IPS DF 6.9 (cell line): ENCODE data around the gene HSD11B1L.
A peak's percentile ranks its signal among the peaks of the same experiment; 100 is the strongest.
"Not testable (repeated sequence)": the region's sequence is repeated elsewhere in the genome, so short reads cannot be mapped to it uniquely, and the experiment has no call there.

Experiments
- DNase-seq: peaks from one replicate; pipeline ENCODE4 v3.0.0-alpha.2; 2013; ENCODE audit warnings: low read depth, low spot score
- H3K27ac ChIP-seq: one replicate; pipeline ENCODE4 v1.5.1; 2013; ENCODE audit warnings: low read length, control low read depth
- H3K27me3 ChIP-seq: 2 replicates; pipeline ENCODE4 v1.6.1; 2013; ENCODE audit warnings: mild to moderate bottlenecking, low read length; ENCODE audit not compliant: control insufficient read depth, insufficient read depth
- H3K36me3 ChIP-seq: 2 replicates; pipeline ENCODE4 v1.6.1; 2013; ENCODE audit warnings: low read length; ENCODE audit not compliant: control insufficient read depth, insufficient read depth
- H3K4me1 ChIP-seq: 2 replicates; pipeline ENCODE4 v1.6.1; 2013; ENCODE audit warnings: low read length; ENCODE audit not compliant: control insufficient read depth, insufficient read depth
- H3K4me3 ChIP-seq: 2 replicates; pipeline ENCODE4 v1.5.1; 2013; ENCODE audit warnings: mild to moderate bottlenecking, low read length
- H3K9me3 ChIP-seq: 2 replicates; pipeline ENCODE4 v1.6.1; 2013; ENCODE audit warnings: low read length, inconsistent platforms; ENCODE audit not compliant: control insufficient read depth, insufficient read depth
- WGBS: extraction: QIAGEN DNeasy Blood & Tissue Kit; methylation state at CpG from one replicate; pipeline ENCODE4 v1.1.7; 2013; ENCODE audit warnings: mixed read lengths, missing lambda C conversion rate; ENCODE audit not compliant: insufficient read length, insufficient coverage; 5-methylcytosine and 5-hydroxymethylcytosine counted together

HSD11B1L gene

GRCh38 chr19:5717215-5717935 lies 36.5 kb downstream of the HSD11B1L start:
- no peak overlapping the region for H3K27ac ChIP-seq
- H3K9me3 ChIP-seq = no peaks in the 10 kb centered on the region
- no CpG with 5 or more reads among the region's 8 CpGs for WGBS
- no peaks in the 10 kb centered on the region for H3K27me3 ChIP-seq
- H3K4me3 ChIP-seq = no peak overlapping the region; the same call in 1 of the 2 replicates
- H3K4me1 ChIP-seq = no peaks in the 10 kb centered on the region
- peaks cover 14% of the 10 kb centered on the region for H3K36me3 ChIP-seq
- DNase-seq = no peak

- peaks cover 8% of the 10 kb centered on the region for H3K36me3 ChIP-seq
- no peak overlapping the region for H3K27ac ChIP-seq
- no peaks in the 10 kb centered on the region for H3K9me3 ChIP-seq
- no CpG with 5 or more reads among the region's 14 CpGs for WGBS
- no peak overlapping the region; the same call in 1 of the 2 replicates for H3K4me3 ChIP-seq
- DNase-seq = no peak
- H3K4me1 ChIP-seq = no peaks in the 10 kb centered on the region
- no peaks in the 10 kb centered on the region for H3K27me3 ChIP-seq
Measured at GRCh38 chr19:5718037-5718578, 37.3 kb downstream of the HSD11B1L start.

DNA sequence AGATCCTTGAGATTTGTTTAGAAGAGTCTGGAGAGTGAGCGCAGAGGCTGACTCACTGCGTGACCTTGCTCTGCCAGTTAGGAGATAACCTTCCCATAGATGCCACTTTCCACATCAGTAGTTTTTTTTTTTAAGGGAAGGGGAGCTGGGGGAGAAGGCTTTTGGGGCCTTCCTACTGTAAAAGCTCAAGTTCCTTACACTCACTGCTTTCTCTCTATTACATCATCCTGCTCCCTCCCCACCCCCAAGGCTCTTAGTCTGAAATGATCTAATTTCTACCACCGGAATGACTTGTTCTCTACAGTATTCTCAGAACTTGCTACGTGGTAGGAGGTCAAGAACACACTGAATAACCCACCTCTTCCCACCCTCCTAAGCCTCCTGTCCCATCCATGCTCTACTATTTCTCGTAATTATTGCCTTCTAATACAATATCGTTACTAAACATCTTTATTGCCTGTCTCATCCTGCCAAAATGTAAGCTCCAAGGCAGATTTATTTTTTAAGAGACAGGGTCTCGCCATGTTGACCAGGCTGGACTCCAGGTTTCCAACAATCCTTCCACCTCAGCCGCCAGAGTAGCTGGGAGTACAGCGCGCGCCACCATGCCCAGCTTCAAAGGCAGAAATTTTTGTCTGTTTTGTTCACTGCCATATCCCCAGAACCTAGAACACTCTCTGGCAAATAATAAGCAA lies 37.9 kb downstream of the HSD11B1L start:
- H3K27me3 ChIP-seq = no peaks in the 10 kb centered on the region
- WGBS = no CpG with 5 or more reads among the region's 11 CpGs
- H3K9me3 ChIP-seq = no peaks in the 10 kb centered on the region
- peak overlapping the region; percentile 50; the same call in 1 of the 2 replicates for H3K4me3 ChIP-seq
- H3K36me3 ChIP-seq = peaks cover 3% of the 10 kb centered on the region; the same call in 1 of the 2 replicates
- DNase-seq = no peak
- no peak overlapping the region for H3K27ac ChIP-seq
- no peaks in the 10 kb centered on the region for H3K4me1 ChIP-seq

DNA sequence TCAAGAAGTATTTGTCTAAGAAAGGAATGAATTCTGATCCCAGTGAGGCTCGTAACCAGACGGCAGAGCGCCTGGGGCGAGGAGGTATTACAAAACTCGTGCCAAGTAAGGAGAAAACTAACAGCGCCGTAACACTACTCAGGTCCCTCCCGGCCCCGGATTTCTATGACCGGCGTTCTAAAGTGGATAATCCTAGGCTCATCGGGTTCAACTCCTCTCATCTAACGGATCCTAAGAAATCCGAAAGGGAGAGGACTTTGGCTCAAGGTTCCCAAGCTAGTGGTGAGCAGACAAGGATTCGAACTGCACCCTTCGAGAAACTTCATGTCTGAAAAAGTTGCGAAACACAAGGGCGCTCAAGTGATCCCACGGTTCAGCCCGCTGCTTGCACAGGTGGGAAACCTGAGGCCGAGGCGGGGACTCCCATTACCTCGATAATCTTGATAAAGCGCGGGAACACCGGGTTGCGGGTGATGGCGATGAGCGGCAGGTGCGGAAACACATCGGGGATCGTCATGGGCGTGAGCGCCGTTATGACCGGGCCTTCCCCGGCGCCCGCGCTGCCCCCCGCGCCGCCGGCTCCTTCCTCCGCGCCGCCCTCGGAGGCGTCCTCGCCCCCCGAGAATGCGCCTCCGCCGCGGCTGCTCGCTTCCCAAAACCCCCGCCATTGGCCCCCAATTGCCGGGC lies 38.6 kb downstream of the HSD11B1L start:
- no CpG with 5 or more reads among the region's 58 CpGs for WGBS
- no peak for DNase-seq
- H3K4me1 ChIP-seq = no peaks in the 10 kb centered on the region

GRCh38 chr19:5719961-5720790 lies 39.3 kb downstream of the HSD11B1L start, which contains the start of the genes CATSPERD and LONP1:
Gene CATSPERD, plus strand, starts transcription at chr19:5720637. Its CDS starts 101 bp downstream, at chr19:5720738.
Gene LONP1, minus strand, starts transcription at chr19:5720146. Its CDS starts 14 bp downstream, at chr19:5720132.
- WGBS = no CpG with 5 or more reads among the region's 90 CpGs
- Histone ChIP-seq H3K27me3 (no peaks in the 10 kb centered on the region), H3K4me1 (no peaks in the 10 kb centered on the region), H3K36me3 (no peaks in the 10 kb centered on the region), H3K4me3 (peak within 1 kb of the TSS; percentile 50), H3K9me3 (no peaks in the 10 kb centered on the region), H3K27ac (no peak within 1 kb of the TSS)
- peak; percentile 98 for DNase-seq

More for the DNA sequence above, 38.6 kb downstream of the HSD11B1L start:
- Histone ChIP-seq H3K9me3 (no peaks in the 10 kb centered on the region), H3K36me3 (no peaks in the 10 kb centered on the region; the same call in 1 of the 2 replicates), H3K27ac (no peak overlapping the region), H3K4me3 (peak overlapping the region; percentile 50), H3K27me3 (no peaks in the 10 kb centered on the region)

- H3K4me3 ChIP-seq = no peak overlapping the region
- no peaks in the 10 kb centered on the region for H3K9me3 ChIP-seq
- H3K4me1 ChIP-seq = no peaks in the 10 kb centered on the region
- H3K27ac ChIP-seq = no peak overlapping the region
- no peaks in the 10 kb centered on the region for H3K36me3 ChIP-seq
- no CpG with 5 or more reads among the region's 4 CpGs for WGBS
- no peaks in the 10 kb centered on the region for H3K27me3 ChIP-seq
- no peak for DNase-seq
Measured at GRCh38 chr19:5727453-5728050, 46.7 kb downstream of the HSD11B1L start.

GRCh38 chr19:5733172-5733571 lies 52.3 kb downstream of the HSD11B1L start:
- not testable (repeated sequence) for H3K9me3 ChIP-seq, H3K36me3 ChIP-seq, H3K27me3 ChIP-seq, DNase-seq, H3K27ac ChIP-seq, H3K4me3 ChIP-seq, H3K4me1 ChIP-seq
- no CpG with 5 or more reads among the region's 2 CpGs for WGBS
